CD14-positive monocyte (primary cell): Measurements from ENCODE around the gene PFKL. TPM values are rescaled to one million over a fixed set of nuclear protein-coding genes. Genes with fewer than 3 reads are reported as not detected.
A peak's percentile ranks its signal among the peaks of the same experiment; 100 is the strongest.

Source experiments
- DNase-seq, 3 donors: peaks; one replicate each; pipeline ENCODE4 v3.0.0-alpha.2; 2011 to 2022
- H2AFZ ChIP-seq: 2 replicates; pipeline ENCODE4 v1.6.0; 2012; ENCODE audit warnings: mild to moderate bottlenecking, low read depth, low read length, inconsistent platforms; ENCODE audit not compliant: insufficient read depth, poor library complexity, severe bottlenecking
- H3K27ac ChIP-seq, 2 donors: 1 replicate in 1 of 2; 2 replicates in 1 of 2; pipeline ENCODE4 v1.5.1; 2012 to 2013; ENCODE audit warnings: low read length in 2 of 2, control low read depth in 1 of 2, inconsistent platforms in 1 of 2, low read depth in 1 of 2, mild to moderate bottlenecking in 1 of 2
- H3K27me3 ChIP-seq, 2 donors: one replicate each; pipeline versions ENCODE4 v1.6.0 to v1.6.1; 2011 to 2013; ENCODE audit warnings: low read length in 2 of 2; ENCODE audit not compliant: control insufficient read depth in 2 of 2, insufficient read depth in 2 of 2
- H3K36me3 ChIP-seq, 2 donors: replicated peaks in 1 of 2; 1 replicate in 1 of 2; 2 replicates in 1 of 2; pipeline versions ENCODE4 v1.5.1 to v1.6.1; 2012 to 2013; ENCODE audit warnings: low read length in 2 of 2, control low read depth in 1 of 2, inconsistent platforms in 1 of 2, mild to moderate bottlenecking in 1 of 2; ENCODE audit not compliant: insufficient read depth in 2 of 2, control insufficient read depth in 1 of 2
- H3K4me1 ChIP-seq, 2 donors: 1 replicate in 1 of 2; 2 replicates in 1 of 2; pipeline versions ENCODE4 v1.5.1 to v1.6.1; 2012 to 2013; ENCODE audit warnings: low read length in 2 of 2, control low read depth in 1 of 2, inconsistent platforms in 1 of 2, mild to moderate bottlenecking in 1 of 2, moderate library complexity in 1 of 2; ENCODE audit not compliant: insufficient read depth in 2 of 2, control insufficient read depth in 1 of 2
- H3K4me2 ChIP-seq: replicated peaks from 2 replicates; pipeline ENCODE3; 2012; ENCODE audit warnings: low read length, moderate library complexity, mild to moderate bottlenecking; ENCODE audit not compliant: poor library complexity, severe bottlenecking; ENCODE audit errors: extremely low read depth
- H3K4me3 ChIP-seq, 3 experiments: fragments of 200-600 bp in 1 of 3; sonication (generic) in 1 of 3; replicated peaks in 1 of 3; 1 replicate in 2 of 3; 2 replicates in 1 of 3; pipeline ENCODE4 v1.5.1; 2011 to 2013; ENCODE audit warnings: low read length in 3 of 3, mild to moderate bottlenecking in 3 of 3, control low read depth in 2 of 3, low read depth in 2 of 3, inconsistent platforms in 1 of 3, moderate library complexity in 1 of 3
- H3K79me2 ChIP-seq: 2 replicates; pipeline ENCODE4 v1.6.0; 2012; ENCODE audit warnings: mild to moderate bottlenecking, control low read depth, inconsistent platforms, low read length, moderate library complexity; ENCODE audit not compliant: insufficient read depth
- H3K9ac ChIP-seq: 2 replicates; pipeline ENCODE4 v1.6.0; 2017; ENCODE audit warnings: low read length, mild to moderate bottlenecking; ENCODE audit not compliant: insufficient read depth, poor library complexity, severe bottlenecking
- H3K9me3 ChIP-seq, 2 donors: replicated peaks in 1 of 2; 1 replicate in 1 of 2; 2 replicates in 1 of 2; pipeline versions ENCODE4 v1.5.1 to v1.6.1; 2012 to 2013; ENCODE audit warnings: low read length in 2 of 2, control low read depth in 1 of 2; ENCODE audit not compliant: control insufficient read depth in 1 of 2, insufficient read depth in 1 of 2
- H4K20me1 ChIP-seq: 2 replicates; pipeline ENCODE4 v1.6.0; 2012; ENCODE audit warnings: mild to moderate bottlenecking, low read length, control low read depth, moderate library complexity; ENCODE audit not compliant: insufficient read depth
- H3K27ac Mint-ChIP-seq, 7 donors: one replicate each; pipeline ENCODE4 v1.8.0; 2020; ENCODE audit warnings: mild to moderate bottlenecking in 7 of 7, mixed read lengths in 7 of 7, moderate library complexity in 6 of 7, inconsistent platforms in 2 of 7
- H3K27me3 Mint-ChIP-seq, 3 donors: one replicate each; pipeline ENCODE4 v1.8.0; 2021 to 2022; ENCODE audit warnings: low read depth in 3 of 3, mild to moderate bottlenecking in 3 of 3, mixed read lengths in 3 of 3, moderate library complexity in 3 of 3, inconsistent platforms in 1 of 3
- H3K36me3 Mint-ChIP-seq, 2 donors: one replicate each; pipeline ENCODE4 v1.8.0; 2020; ENCODE audit warnings: mixed read lengths in 2 of 2, inconsistent platforms in 1 of 2, mild to moderate bottlenecking in 1 of 2
- H3K4me1 Mint-ChIP-seq: one replicate; pipeline ENCODE4 v1.8.0; 2020; ENCODE audit warnings: mild to moderate bottlenecking, mixed read lengths
- H3K4me3 Mint-ChIP-seq, 2 donors: one replicate each; pipeline ENCODE4 v1.8.0; 2020; ENCODE audit warnings: mild to moderate bottlenecking in 2 of 2, mixed read lengths in 2 of 2, moderate library complexity in 1 of 2
- H3K9me3 Mint-ChIP-seq, 7 donors: one replicate each; pipeline ENCODE4 v1.8.0; 2020 to 2022; ENCODE audit warnings: mixed read lengths in 7 of 7, mild to moderate bottlenecking in 6 of 7, moderate library complexity in 6 of 7, inconsistent platforms in 2 of 7
- WGBS: methylation state at CpG from one replicate; pipeline ENCODE4 v1.1.5; 2013; ENCODE audit warnings: missing lambda C conversion rate; ENCODE audit not compliant: insufficient coverage; 5-methylcytosine and 5-hydroxymethylcytosine counted together
- intact Hi-C, 2 donors: fragments of 100-400 bp; cut with micrococcal nuclease; formaldehyde crosslinking; loops; one replicate each; pipeline versions ENCODE4 v1.15.0 to v1.15.1; 2023
- polyA plus RNA-seq, 3 donors: library from polyadenylated mRNA; depleted of rRNA in 1 of 3; unstranded in 2 of 3; stranded (reverse) in 1 of 3; fragments of 300-500 nt in 2 of 3; fragments of >200 nt in 1 of 3; fragmentation: Illumina TruSeq in 2 of 3; gene quantifications; 1 replicate in 2 of 3; 2 replicates in 1 of 3; pipeline ENCODE4 v1.2.3, GENCODE V29; 2012 to 2021
- TF ChIP-seq, protein P1 (sequence below): fragments of 200-600 bp; IDR thresholded peaks from one replicate; pipeline ENCODE4 v1.8.0; 2022; ENCODE audit warnings: antibody characterized with exemption, mild to moderate bottlenecking

PFKL gene
- polyA plus RNA-seq, 3 donors = 105 to 133 (median 113) TPM

DNA sequence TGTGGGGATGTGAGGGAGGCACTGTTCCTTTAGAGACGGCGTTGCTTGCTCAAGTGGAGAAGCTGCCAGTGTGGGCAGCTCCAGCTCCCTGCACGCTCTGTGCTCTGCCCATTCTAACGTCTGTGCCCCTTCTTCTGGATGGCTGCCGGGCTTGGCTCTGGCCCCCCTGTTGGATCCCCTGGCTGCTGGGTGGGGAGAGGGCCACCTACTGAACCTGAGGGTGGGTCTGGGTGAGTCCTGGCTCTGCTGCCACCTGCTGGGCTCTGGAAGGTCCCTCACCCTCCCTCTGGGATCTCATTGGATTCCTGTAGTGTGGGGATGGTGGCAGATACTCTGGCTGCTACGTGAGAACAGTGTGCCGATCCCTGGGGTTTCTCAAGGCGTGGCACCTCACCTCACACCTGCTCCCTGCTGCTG lies 5.0 kb downstream of the PFKL start:
- H3K4me1 Mint-ChIP-seq = peaks cover 34% of the 10 kb centered on the region
- DNase-seq = peak; percentile 20 to 41 (median 39)
- Histone ChIP-seq H3K4me1 (peaks cover 19 to 24% of the 10 kb centered on the region in 2 donors), H3K4me3 (no peak overlapping the region), H3K27me3 (no peaks in the 10 kb centered on the region), H3K27ac (no peak overlapping the region), H4K20me1 (peaks cover 91% of the 10 kb centered on the region), H2AFZ (no peak overlapping the region), H3K9ac (no peak overlapping the region), H3K4me2 (no peak overlapping the region), H3K9me3 (no peaks in the 10 kb centered on the region), H3K79me2 (peaks cover 71% of the 10 kb centered on the region), H3K36me3 (peaks cover 30 to 31% of the 10 kb centered on the region in 2 donors)
- H3K27ac Mint-ChIP-seq = peak overlapping the region in 3 of 7 donors; percentile 41 to 84 (median 83)
- intact Hi-C loops = no loop called here
- no peak overlapping the region for H3K4me3 Mint-ChIP-seq
- TF ChIP-seq, protein P1, sequence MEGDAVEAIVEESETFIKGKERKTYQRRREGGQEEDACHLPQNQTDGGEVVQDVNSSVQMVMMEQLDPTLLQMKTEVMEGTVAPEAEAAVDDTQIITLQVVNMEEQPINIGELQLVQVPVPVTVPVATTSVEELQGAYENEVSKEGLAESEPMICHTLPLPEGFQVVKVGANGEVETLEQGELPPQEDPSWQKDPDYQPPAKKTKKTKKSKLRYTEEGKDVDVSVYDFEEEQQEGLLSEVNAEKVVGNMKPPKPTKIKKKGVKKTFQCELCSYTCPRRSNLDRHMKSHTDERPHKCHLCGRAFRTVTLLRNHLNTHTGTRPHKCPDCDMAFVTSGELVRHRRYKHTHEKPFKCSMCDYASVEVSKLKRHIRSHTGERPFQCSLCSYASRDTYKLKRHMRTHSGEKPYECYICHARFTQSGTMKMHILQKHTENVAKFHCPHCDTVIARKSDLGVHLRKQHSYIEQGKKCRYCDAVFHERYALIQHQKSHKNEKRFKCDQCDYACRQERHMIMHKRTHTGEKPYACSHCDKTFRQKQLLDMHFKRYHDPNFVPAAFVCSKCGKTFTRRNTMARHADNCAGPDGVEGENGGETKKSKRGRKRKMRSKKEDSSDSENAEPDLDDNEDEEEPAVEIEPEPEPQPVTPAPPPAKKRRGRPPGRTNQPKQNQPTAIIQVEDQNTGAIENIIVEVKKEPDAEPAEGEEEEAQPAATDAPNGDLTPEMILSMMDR = peak; percentile 72
- 83% methylated on average over 4 of the region's 8 CpGs for WGBS
- H3K9me3 Mint-ChIP-seq = no peaks in the 10 kb centered on the region
- peaks cover 24 to 33% of the 10 kb centered on the region in 2 donors for H3K36me3 Mint-ChIP-seq
- H3K27me3 Mint-ChIP-seq = peaks cover 0 to 3% (median 0%) of the 10 kb centered on the region in 3 donors

- no peak for DNase-seq
- 55% methylated on average over 8 of the region's 9 CpGs for WGBS
- no peak overlapping the region for H3K4me3 Mint-ChIP-seq
- Histone ChIP-seq H3K4me1 (peaks cover 18 to 22% of the 10 kb centered on the region in 2 donors), H3K27me3 (no peaks in the 10 kb centered on the region), H3K36me3 (peaks cover 38 to 39% of the 10 kb centered on the region in 2 donors), H3K4me2 (no peak overlapping the region), H3K9ac (no peak overlapping the region), H3K79me2 (peaks cover 66% of the 10 kb centered on the region), H2AFZ (no peak overlapping the region), H3K27ac (peak overlapping the region in 1 of 2 donors; percentile 16), H3K9me3 (no peaks in the 10 kb centered on the region), H3K4me3 (no peak overlapping the region), H4K20me1 (peaks cover 96% of the 10 kb centered on the region)
- TF ChIP-seq, protein P1 = no peak
- intact Hi-C loops = no loop called here
- H3K27ac Mint-ChIP-seq = peak overlapping the region in 2 of 7 donors; percentile 57 to 68
- peaks cover 0 to 3% (median 0%) of the 10 kb centered on the region in 3 donors for H3K27me3 Mint-ChIP-seq
- peaks cover 33% of the 10 kb centered on the region for H3K4me1 Mint-ChIP-seq
- no peaks in the 10 kb centered on the region for H3K9me3 Mint-ChIP-seq
- H3K36me3 Mint-ChIP-seq = peaks cover 28 to 41% of the 10 kb centered on the region in 2 donors
These were observed 5.8 kb downstream of the PFKL start for GRCh38 chr21:44305691-44306090.
